GM12878 (cell line): ENCODE results near the gene NGB.

Experiments used
- ASH2L ChIP-seq: fragments of 300-600, 200-600 bp; sonication (generic); IDR thresholded peaks from 2 replicates; pipeline ENCODE4 v1.6.1; 2017; ENCODE audit warnings: low read depth, mild to moderate bottlenecking, borderline replicate concordance
- BCL11A ChIP-seq: IDR thresholded peaks from 2 replicates; pipeline ENCODE4 v1.6.1; 2011; ENCODE audit warnings: low read depth, low read length
- MXI1 ChIP-seq: fragments of 150-350 bp; IDR thresholded peaks from 2 replicates; pipeline ENCODE4 v1.6.1; 2011; ENCODE audit warnings: low read depth, mild to moderate bottlenecking, inconsistent platforms, low read length, improper control_type of control experiment
- PML ChIP-seq: IDR thresholded peaks from 2 replicates; pipeline ENCODE4 v1.6.1; 2012; ENCODE audit warnings: low read length, inconsistent platforms
- YY1 ChIP-seq: IDR thresholded peaks from 2 replicates; pipeline ENCODE4 v1.6.1; 2011; ENCODE audit warnings: low read depth, mild to moderate bottlenecking, low read length
- ZNF274 ChIP-seq: IDR thresholded peaks from one replicate; pipeline ENCODE4 v1.8.0; 2011; ENCODE audit not compliant: insufficient read length, insufficient read depth
- TF ChIP-seq, protein P1 (sequence below): IDR thresholded peaks from 2 replicates; pipeline ENCODE4 v1.6.1; 2012; ENCODE audit warnings: mild to moderate bottlenecking, low read depth, low read length

GRCh38 chr14:77290705-77291104 lies 19.7 kb upstream of the NGB start:
- TF ChIP-seq ASH2L = no peak
- no peak for TF ChIP-seq ZNF274
- TF ChIP-seq BCL11A = no peak
- TF ChIP-seq, protein P1, sequence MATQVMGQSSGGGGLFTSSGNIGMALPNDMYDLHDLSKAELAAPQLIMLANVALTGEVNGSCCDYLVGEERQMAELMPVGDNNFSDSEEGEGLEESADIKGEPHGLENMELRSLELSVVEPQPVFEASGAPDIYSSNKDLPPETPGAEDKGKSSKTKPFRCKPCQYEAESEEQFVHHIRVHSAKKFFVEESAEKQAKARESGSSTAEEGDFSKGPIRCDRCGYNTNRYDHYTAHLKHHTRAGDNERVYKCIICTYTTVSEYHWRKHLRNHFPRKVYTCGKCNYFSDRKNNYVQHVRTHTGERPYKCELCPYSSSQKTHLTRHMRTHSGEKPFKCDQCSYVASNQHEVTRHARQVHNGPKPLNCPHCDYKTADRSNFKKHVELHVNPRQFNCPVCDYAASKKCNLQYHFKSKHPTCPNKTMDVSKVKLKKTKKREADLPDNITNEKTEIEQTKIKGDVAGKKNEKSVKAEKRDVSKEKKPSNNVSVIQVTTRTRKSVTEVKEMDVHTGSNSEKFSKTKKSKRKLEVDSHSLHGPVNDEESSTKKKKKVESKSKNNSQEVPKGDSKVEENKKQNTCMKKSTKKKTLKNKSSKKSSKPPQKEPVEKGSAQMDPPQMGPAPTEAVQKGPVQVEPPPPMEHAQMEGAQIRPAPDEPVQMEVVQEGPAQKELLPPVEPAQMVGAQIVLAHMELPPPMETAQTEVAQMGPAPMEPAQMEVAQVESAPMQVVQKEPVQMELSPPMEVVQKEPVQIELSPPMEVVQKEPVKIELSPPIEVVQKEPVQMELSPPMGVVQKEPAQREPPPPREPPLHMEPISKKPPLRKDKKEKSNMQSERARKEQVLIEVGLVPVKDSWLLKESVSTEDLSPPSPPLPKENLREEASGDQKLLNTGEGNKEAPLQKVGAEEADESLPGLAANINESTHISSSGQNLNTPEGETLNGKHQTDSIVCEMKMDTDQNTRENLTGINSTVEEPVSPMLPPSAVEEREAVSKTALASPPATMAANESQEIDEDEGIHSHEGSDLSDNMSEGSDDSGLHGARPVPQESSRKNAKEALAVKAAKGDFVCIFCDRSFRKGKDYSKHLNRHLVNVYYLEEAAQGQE = no peak
- no peak for TF ChIP-seq YY1
- no peak for TF ChIP-seq MXI1
- TF ChIP-seq PML = no peak
